H1 (cell line): ENCODE results near the gene USP16. TPM values are rescaled to one million over a fixed set of nuclear protein-coding genes. Genes with fewer than 3 reads are reported as not detected.

Experiments
- ASH2L ChIP-seq: fragments of 200-600, 300-600 bp; sonication (generic); IDR thresholded peaks from one replicate; pipeline ENCODE4 v1.7.1; 2017; ENCODE audit warnings: low read length
- CEBPB ChIP-seq: IDR thresholded peaks from 2 replicates; pipeline ENCODE4 v1.6.1; 2012; ENCODE audit warnings: low read depth, low read length
- EGR1 ChIP-seq: IDR thresholded peaks from 2 replicates; pipeline ENCODE4 v1.6.1; 2011; ENCODE audit warnings: low read depth, low read length, borderline replicate concordance
- EP300 ChIP-seq, 2 experiments: IDR thresholded peaks; 1 replicate in 1 of 2; 2 replicates in 1 of 2; pipeline ENCODE4 v1.6.1; 2011 to 2012; ENCODE audit warnings: low read depth in 2 of 2, low read length in 2 of 2, mild to moderate bottlenecking in 2 of 2, borderline replicate concordance in 1 of 2, inconsistent platforms in 1 of 2, moderate library complexity in 1 of 2
- EZH2 ChIP-seq: fragments of 200-600 bp; sonication (generic); IDR thresholded peaks from 2 replicates; pipeline ENCODE4 v1.7.1; 2012; ENCODE audit warnings: low read depth, mild to moderate bottlenecking, moderate library complexity, low read length, inconsistent platforms; ENCODE audit not compliant: severe bottlenecking
- GTF2F1 ChIP-seq: IDR thresholded peaks from 2 replicates; pipeline ENCODE4 v1.6.1; 2012; ENCODE audit warnings: low read depth, low read length, improper control_type of control experiment, borderline replicate concordance
- HDAC2 ChIP-seq, 2 experiments: fragments of 300-600 bp in 1 of 2; sonication (generic) in 1 of 2; IDR thresholded peaks; 2 replicates each; pipeline ENCODE4 v1.6.1; 2011 to 2012; ENCODE audit warnings: low read depth in 2 of 2, low read length in 2 of 2, mild to moderate bottlenecking in 2 of 2, moderate library complexity in 2 of 2, borderline replicate concordance in 1 of 2, inconsistent platforms in 1 of 2
- HDAC6 ChIP-seq: IDR thresholded peaks from one replicate; pipeline ENCODE4 v1.7.1; 2012; ENCODE audit warnings: low read depth, mild to moderate bottlenecking, inconsistent platforms, low read length, moderate library complexity
- KDM4A ChIP-seq: IDR thresholded peaks from one replicate; pipeline ENCODE4 v1.7.1; 2012; ENCODE audit warnings: low read depth, mild to moderate bottlenecking, moderate library complexity, low read length, inconsistent platforms; ENCODE audit not compliant: severe bottlenecking
- KDM5A ChIP-seq: fragments of 200-600 bp; IDR thresholded peaks from 2 replicates; pipeline ENCODE4 v1.7.1; 2012; ENCODE audit warnings: mild to moderate bottlenecking, low read length, inconsistent platforms, mixed read lengths
- POLR2A ChIP-seq, 2 experiments: IDR thresholded peaks; 1 replicate in 1 of 2; 2 replicates in 1 of 2; pipeline ENCODE4 v1.6.1; 2011; ENCODE audit warnings: low read depth in 2 of 2, low read length in 2 of 2, mild to moderate bottlenecking in 2 of 2; ENCODE audit errors: control extremely low read depth in 1 of 2
- POLR2AphosphoS5 ChIP-seq: IDR thresholded peaks from 2 replicates; pipeline ENCODE4 v1.6.1; 2011; ENCODE audit warnings: low read depth, low read length
- POU5F1 ChIP-seq: IDR thresholded peaks from 2 replicates; pipeline ENCODE4 v1.6.1; 2011; ENCODE audit warnings: low read depth, mild to moderate bottlenecking, low read length, moderate library complexity
- RNF2 ChIP-seq: fragments of 200-900, 300-1000 bp; sonication (generic); IDR thresholded peaks from 2 replicates; pipeline ENCODE4 v1.7.1; 2016; ENCODE audit warnings: borderline replicate concordance, low read depth, mild to moderate bottlenecking, antibody characterized with exemption, low read length; ENCODE audit not compliant: poor library complexity, severe bottlenecking; ENCODE audit errors: missing control alignments
- SAP30 ChIP-seq: fragments of 300-600 bp; sonication (generic); IDR thresholded peaks from 2 replicates; pipeline ENCODE4 v1.7.1; 2012; ENCODE audit warnings: low read length, moderate library complexity, mild to moderate bottlenecking, inconsistent platforms; ENCODE audit not compliant: insufficient read depth, insufficient replicate concordance
- SIN3A ChIP-seq, 2 experiments: IDR thresholded peaks in 1 of 2; conservative IDR thresholded peaks in 1 of 2; 2 replicates each; pipeline ENCODE4 v1.6.1; 2011 to 2012; ENCODE audit warnings: low read length in 2 of 2, improper control_type of control experiment in 1 of 2, low read depth in 1 of 2, mild to moderate bottlenecking in 1 of 2
- SP2 ChIP-seq: IDR thresholded peaks from 2 replicates; pipeline ENCODE4 v1.6.1; 2012; ENCODE audit warnings: mild to moderate bottlenecking, low read length, inconsistent platforms
- SUZ12 ChIP-seq: fragments of 200-600 bp; sonication (generic); IDR thresholded peaks from 2 replicates; pipeline ENCODE4 v1.6.1; 2012; ENCODE audit warnings: mild to moderate bottlenecking, inconsistent platforms, low read length, moderate library complexity, mixed read lengths
- TEAD4 ChIP-seq: IDR thresholded peaks from 2 replicates; pipeline ENCODE4 v1.6.1; 2012; ENCODE audit warnings: low read depth, low read length, inconsistent platforms, mixed read lengths
- ZNF274 ChIP-seq: IDR thresholded peaks from 2 replicates; pipeline ENCODE4 v1.7.0; 2012; ENCODE audit warnings: low read length, borderline replicate concordance; ENCODE audit errors: extremely low read depth
- polyA plus RNA-seq, 7 experiments: library from polyadenylated mRNA; depleted of rRNA in 3 of 7; stranded (reverse) in 5 of 7; unstranded in 2 of 7; fragments of >200 nt in 5 of 7; fragments of 200-250 nt in 2 of 7; gene quantifications; 1 replicate in 5 of 7; 2 replicates in 1 of 7; 4 replicates in 1 of 7; pipeline versions ENCODE4 v1.2.1 to v1.2.3, GENCODE V29; 2011 to 2013; ENCODE audit warnings: missing spikeins in 2 of 7, mixed read lengths in 2 of 7
- total RNA-seq: library from RNA; stranded (reverse); fragmentation: NEBNext Ultra II Directional; extraction: Animal tissue kit (Norgen Biotek cat#: 25700); gene quantifications from 2 replicates; pipeline ENCODE4 v1.2.1, GENCODE V29; 2021

Gene USP16
- total and polyA plus RNA-seq, 2 of the 8 experiments (the other 6 are each of a cell fraction or from before 2014, with no cell fraction given) = 3.4 to 19.1 TPM

GRCh38 chr21:29073222-29074006 lies 48.9 kb downstream of the USP16 start, which contains the start of gene CCT8 (continued):
- TF ChIP-seq POU5F1 (no peak), EP300 (IDR thresholded peaks at IDR 0.05; ENCODE audit: borderline replicate concordance in 1 of 2, low read depth in 2 of 2, low read length in 2 of 2) (no peak), HDAC2 (IDR thresholded peaks at IDR 0.05; ENCODE audit: borderline replicate concordance in 1 of 2, low read depth in 2 of 2, low read length in 2 of 2) (0 out of 4 replicates have a peak, but pooled peaks of 1 of the 2 experiments have one; percentile 31), ASH2L (peak; percentile 90), TEAD4 (no peak), POLR2AphosphoS5 (peak; percentile 98), SP2 (no peak), RNF2 (no peak), ZNF274 (no peak), SIN3A (conservative IDR thresholded peaks at IDR 0.05 in 1 of 2, IDR thresholded peaks at IDR 0.05 in 1 of 2; ENCODE audit: low read depth in 1 of 2, low read length in 2 of 2) (peak in 1 of 2 experiments; percentile 61; a peak in 2 of 4 replicates), POLR2A (IDR thresholded peaks at IDR 0.05; ENCODE audit: control extremely low read depth in 1 of 2, low read depth in 2 of 2, low read length in 2 of 2) (peak; percentile 95 to 98), EGR1 (no peak), EZH2 (no peak), SUZ12 (no peak), CEBPB (no peak), HDAC6 (no peak), KDM4A (peak; percentile 63), KDM5A (peak; percentile 54; the same call in 1 of the 2 replicates), SAP30 (peak; percentile 17), GTF2F1 (no peak)
